ENCODE data around the gene MRPL54.

Gene MRPL54

DNA sequence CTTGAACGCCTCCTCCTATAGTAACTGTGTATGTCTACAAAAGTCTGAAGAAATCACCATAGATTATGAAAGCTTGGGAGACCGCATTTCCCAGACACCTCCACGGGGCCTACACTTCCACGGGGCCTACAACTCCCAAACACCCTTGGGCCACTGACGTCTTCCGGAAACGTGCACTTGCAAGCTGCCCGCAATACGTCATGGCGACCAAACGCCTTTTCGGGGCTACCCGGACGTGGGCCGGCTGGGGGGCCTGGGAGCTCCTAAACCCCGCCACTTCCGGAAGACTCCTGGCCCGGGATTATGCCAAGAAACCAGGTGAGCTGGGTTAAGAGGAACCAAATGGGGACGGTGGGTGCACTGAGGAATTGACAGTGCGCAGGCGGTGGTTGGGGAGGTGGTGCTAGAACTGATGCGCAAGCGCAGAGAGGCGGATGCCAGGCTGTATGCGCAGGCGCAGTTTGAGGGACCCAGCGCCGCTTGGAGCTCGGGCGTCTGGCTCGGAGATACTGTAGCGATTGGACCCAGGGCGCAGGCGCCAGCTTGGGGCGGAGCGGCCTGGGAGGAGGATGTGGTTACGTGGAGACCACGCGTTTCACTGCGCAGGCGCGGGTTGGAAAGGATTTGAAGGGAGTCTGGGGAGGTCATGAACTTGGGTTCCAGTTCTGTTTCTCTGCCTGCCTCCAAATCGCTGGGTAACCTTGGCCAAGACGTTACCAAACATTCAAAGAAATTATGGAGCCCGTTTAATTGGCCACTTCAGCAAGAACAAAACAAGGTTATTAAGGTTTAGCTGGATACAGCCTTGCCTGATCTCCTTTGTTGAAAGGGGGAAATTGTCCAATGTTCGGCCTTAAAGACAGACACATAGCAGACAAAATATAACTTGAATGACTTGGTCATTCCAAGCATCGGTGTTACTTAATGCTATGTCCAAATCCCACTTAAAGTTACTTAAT lies at the start of gene MRPL54:
Gene MRPL54, plus strand, starts transcription at position 182 of the 959 bp plus-strand sequence. Its CDS starts 19 bp downstream, at position 201.
- H3K27ac ChIP-seq = peak within 1 kb of the TSS; percentile 91
- TF ChIP-seq, protein P1, sequence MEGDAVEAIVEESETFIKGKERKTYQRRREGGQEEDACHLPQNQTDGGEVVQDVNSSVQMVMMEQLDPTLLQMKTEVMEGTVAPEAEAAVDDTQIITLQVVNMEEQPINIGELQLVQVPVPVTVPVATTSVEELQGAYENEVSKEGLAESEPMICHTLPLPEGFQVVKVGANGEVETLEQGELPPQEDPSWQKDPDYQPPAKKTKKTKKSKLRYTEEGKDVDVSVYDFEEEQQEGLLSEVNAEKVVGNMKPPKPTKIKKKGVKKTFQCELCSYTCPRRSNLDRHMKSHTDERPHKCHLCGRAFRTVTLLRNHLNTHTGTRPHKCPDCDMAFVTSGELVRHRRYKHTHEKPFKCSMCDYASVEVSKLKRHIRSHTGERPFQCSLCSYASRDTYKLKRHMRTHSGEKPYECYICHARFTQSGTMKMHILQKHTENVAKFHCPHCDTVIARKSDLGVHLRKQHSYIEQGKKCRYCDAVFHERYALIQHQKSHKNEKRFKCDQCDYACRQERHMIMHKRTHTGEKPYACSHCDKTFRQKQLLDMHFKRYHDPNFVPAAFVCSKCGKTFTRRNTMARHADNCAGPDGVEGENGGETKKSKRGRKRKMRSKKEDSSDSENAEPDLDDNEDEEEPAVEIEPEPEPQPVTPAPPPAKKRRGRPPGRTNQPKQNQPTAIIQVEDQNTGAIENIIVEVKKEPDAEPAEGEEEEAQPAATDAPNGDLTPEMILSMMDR (conservative IDR thresholded peaks at IDR 0.05) = no peak

DNA sequence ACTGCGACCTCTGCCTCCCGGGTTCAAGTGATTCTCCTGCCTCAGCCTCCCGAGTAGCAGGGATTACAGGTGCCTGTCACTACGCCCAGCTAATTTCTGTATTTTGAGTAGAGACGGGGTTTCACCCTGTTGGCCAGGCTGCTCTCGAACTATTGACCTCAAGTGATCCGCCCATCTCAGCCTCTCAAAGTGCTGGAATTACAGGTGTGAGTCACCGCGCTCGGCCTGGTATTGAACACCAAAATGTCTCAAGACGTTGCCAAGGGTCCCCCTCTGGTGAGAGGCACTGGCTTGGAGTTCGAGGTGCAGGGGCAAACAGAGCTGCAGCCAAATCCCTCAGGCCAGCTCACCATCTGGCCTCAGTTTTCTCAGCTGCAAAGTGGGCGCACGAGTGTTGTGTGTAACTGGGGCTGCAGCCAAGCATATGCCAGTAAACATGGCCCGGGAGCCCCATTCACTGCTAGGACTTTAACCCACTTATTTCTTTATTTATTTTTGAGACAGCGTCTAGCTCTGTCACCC lies 46.3 kb upstream of the MRPL54 start:
- H3K27ac ChIP-seq = no peak overlapping the region

GRCh38 chr19:3719868-3720267 lies 42.6 kb upstream of the MRPL54 start:
- no peak overlapping the region for H3K27ac ChIP-seq
- TF ChIP-seq, protein P1 (conservative IDR thresholded peaks at IDR 0.05) = no peak

More for the DNA sequence above, 46.3 kb upstream of the MRPL54 start:
- TF ChIP-seq, protein P1 (conservative IDR thresholded peaks at IDR 0.05) = no peak

GRCh38 chr19:3720349-3720917 lies 42.0 kb upstream of the MRPL54 start:
- no peak overlapping the region for H3K27ac ChIP-seq
- TF ChIP-seq, protein P1 (conservative IDR thresholded peaks at IDR 0.05) = no peak

DNA sequence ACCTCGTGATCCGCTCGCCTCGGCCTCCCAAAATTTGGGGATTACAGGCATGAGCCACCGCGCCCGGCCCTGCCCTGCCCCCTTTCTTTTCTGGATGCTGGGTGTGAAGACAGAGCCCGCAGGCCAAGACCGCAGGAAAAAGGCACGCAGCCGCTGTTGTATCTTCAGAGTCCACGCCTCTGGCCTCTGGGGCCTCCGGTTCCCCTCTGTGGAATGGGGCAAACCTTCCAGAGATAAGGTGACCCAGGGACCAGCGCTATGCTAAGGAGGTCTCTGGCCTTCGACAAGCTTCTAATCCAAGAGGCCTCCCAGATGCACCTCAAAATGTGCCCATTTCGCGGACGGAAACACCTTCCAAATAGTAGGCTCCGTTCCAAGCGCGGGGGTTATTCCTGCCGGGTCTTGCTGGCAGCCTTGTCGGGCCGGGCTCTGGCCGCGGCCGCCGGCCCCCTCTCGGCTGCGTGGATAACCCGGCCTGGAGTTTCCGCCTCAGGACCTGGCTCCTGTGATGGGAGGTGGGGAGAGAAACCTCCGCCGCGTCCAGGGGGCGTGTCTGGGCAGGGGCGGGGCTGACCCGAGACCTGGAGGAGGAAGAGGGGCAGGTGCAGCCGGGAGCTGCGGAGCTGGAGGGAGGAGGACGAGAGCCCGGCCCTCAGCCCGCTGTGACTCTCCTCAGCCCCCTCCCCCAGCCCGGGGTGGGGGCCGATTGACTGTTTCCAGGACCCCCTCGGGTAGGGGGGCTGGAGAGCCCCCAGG lies 41.2 kb upstream of the MRPL54 start:
- TF ChIP-seq, protein P1 (conservative IDR thresholded peaks at IDR 0.05) = no peak
- H3K27ac ChIP-seq = no peak overlapping the region; the same call in 1 of the 2 replicates

DNA sequence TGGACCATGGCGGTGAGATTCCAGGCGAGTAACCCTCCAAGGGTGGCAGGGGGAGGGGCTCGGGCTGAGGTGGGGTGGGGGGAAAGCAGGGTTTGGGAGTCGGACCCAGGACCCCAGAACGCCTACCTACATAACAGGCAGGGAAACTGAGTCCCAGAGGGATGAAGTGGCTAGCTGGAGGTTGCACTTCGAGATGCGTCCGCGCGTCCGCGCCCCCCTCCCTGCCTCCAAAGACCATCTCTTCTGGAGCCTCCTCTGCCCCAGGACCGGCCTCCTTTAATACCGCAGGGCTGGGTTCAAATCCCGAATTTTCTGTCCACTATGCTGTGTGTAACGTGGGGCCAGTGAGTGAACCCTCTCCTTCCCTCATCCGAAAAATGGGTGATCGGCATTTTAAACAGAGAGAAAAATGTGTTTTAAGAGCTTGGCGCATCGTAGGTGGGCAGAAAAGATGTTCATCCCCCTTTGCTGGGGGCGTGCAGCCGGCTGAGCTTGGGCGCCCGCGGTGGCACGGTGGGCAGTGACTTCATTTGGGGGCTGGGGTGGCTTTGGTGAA lies 40.5 kb upstream of the MRPL54 start:
- H3K27ac ChIP-seq = no peak overlapping the region; the same call in 1 of the 2 replicates
- TF ChIP-seq, protein P1 (conservative IDR thresholded peaks at IDR 0.05) = no peak

Data from VCaP (cell line).